ENCODE data around the gene SPRED3. TPM values are rescaled to one million over a fixed set of nuclear protein-coding genes. Genes with fewer than 3 reads are reported as not detected.

Gene SPRED3
- total and polyA plus RNA-seq, 2 donors (not counting 1 experiment from before 2014, with no cell fraction given), result 1.1 to 1.7 TPM

GRCh38 chr19:38376576-38376975 lies 11.9 kb upstream of the SPRED3 start:
- H3K79me2 ChIP-seq (ENCODE audit: control insufficient read depth, insufficient read depth, low read length), result peaks cover 45% of the 10 kb centered on the region
- ChIA-PET POLR2A (interaction anchor here (0.5 to 1.4 kb wide), 3 partner anchors 9 to 162 kb away, joined by 4 to 11 read pairs (median 5); partner anchors contain the start of gene GGN), CTCF (interaction anchor here (0.7 to 1.5 kb wide), 4 partner anchors 26 to 554 kb away, joined by 3 to 5 read pairs (median 4); partner anchors contain the start of genes EIF3K, FAM98C, MRPS12 and SARS2)
- H3K27ac ChIP-seq (ENCODE audit: low read length in 2 of 2), result no peak overlapping the region
- H3K9ac ChIP-seq (ENCODE audit: low read length), result no peak overlapping the region
- peaks cover 0 to 9% (median 0%) of the 10 kb centered on the region in 4 experiments for H3K27me3 ChIP-seq (replicated peaks in 1 of 4; ENCODE audit: control extremely low read depth in 1 of 4, control insufficient read depth in 3 of 4, insufficient read depth in 4 of 4, low read length in 3 of 4)
- ATAC-seq (ENCODE audit: low read depth), result no peak
- H3K9me3 Mint-ChIP-seq (ENCODE audit: insufficient read depth), result no peaks in the 10 kb centered on the region
- H2AFZ ChIP-seq (ENCODE audit: insufficient read depth, low read depth, low read length, poor library complexity, severe bottlenecking), result no peak overlapping the region
- intact Hi-C loops (cut with micrococcal nuclease), result no loop called here
- TF ChIP-seq CTCF (IDR thresholded peaks at IDR 0.05), result no peak
- no peak for TF ChIP-seq EZH2 (IDR thresholded peaks at IDR 0.05; ENCODE audit: borderline replicate concordance, insufficient read depth, low read depth, low read length, poor library complexity, severe bottlenecking)
- no peaks in the 10 kb centered on the region for H3K9me3 ChIP-seq (ENCODE audit: control extremely low read depth in 1 of 3, control insufficient read depth in 2 of 3, insufficient read depth in 1 of 3, low read length in 2 of 3)
- H3K4me1 Mint-ChIP-seq, result peaks cover 26% of the 10 kb centered on the region
- H4K20me1 ChIP-seq (ENCODE audit: control insufficient read depth, insufficient read depth, low read length, poor library complexity, severe bottlenecking), result peaks cover 66% of the 10 kb centered on the region
- H3K4me2 ChIP-seq (replicated peaks; ENCODE audit: low read depth, low read length, poor library complexity, severe bottlenecking), result peak overlapping the region; percentile 85
- peaks cover 0 to 35% of the 10 kb centered on the region in 2 experiments for H3K36me3 ChIP-seq (replicated peaks in 1 of 2; ENCODE audit: control extremely low read depth in 1 of 2, control insufficient read depth in 1 of 2, extremely low read depth in 1 of 2, insufficient read depth in 2 of 2, low read length in 1 of 2)
- peaks cover 17 to 26% of the 10 kb centered on the region in 2 donors for H3K4me1 ChIP-seq (ENCODE audit: control insufficient read depth in 2 of 2, insufficient read depth in 2 of 2, low read length in 2 of 2)
- peak overlapping the region; percentile 82 for H3K4me3 Mint-ChIP-seq
- H3K4me3 ChIP-seq (ENCODE audit: control extremely low read depth in 1 of 5, extremely low read depth in 1 of 5, insufficient read depth in 1 of 5, low read depth in 2 of 5, low read length in 4 of 5), result no peak overlapping the region
- peak overlapping the region; percentile 20 for H3K27ac Mint-ChIP-seq
- no peaks in the 10 kb centered on the region for H3K27me3 Mint-ChIP-seq
- 96% methylated on average over 3 of the region's 3 CpGs for WGBS (ENCODE audit: insufficient coverage)
- no peak for DNase-seq

- no peak overlapping the region for H3K4me3 ChIP-seq (ENCODE audit: control extremely low read depth in 1 of 5, extremely low read depth in 1 of 5, insufficient read depth in 1 of 5, low read depth in 2 of 5, low read length in 4 of 5)
- no peaks in the 10 kb centered on the region for H3K9me3 Mint-ChIP-seq (ENCODE audit: insufficient read depth)
- TF ChIP-seq CTCF (IDR thresholded peaks at IDR 0.05), result no peak
- TF ChIP-seq EZH2 (IDR thresholded peaks at IDR 0.05; ENCODE audit: borderline replicate concordance, insufficient read depth, low read depth, low read length, poor library complexity, severe bottlenecking), result no peak
- ATAC-seq (ENCODE audit: low read depth) (no peak), DNase-seq (no peak)
- ChIA-PET POLR2A (interaction anchor here (0.7 to 1.4 kb wide), 2 partner anchors 11 to 148 kb away, joined by 5 to 6 read pairs; partner anchors contain the start of gene GGN), CTCF (interaction anchor here (0.7 to 1.4 kb wide), 2 partner anchors 242 to 479 kb away, joined by 3 to 4 read pairs; partner anchors contain the start of gene EIF3K)
- no peak overlapping the region for H3K4me2 ChIP-seq (replicated peaks; ENCODE audit: low read depth, low read length, poor library complexity, severe bottlenecking)
- H3K4me3 Mint-ChIP-seq, result peak overlapping the region; percentile 82
- H3K36me3 ChIP-seq (replicated peaks in 1 of 2; ENCODE audit: control extremely low read depth in 1 of 2, control insufficient read depth in 1 of 2, extremely low read depth in 1 of 2, insufficient read depth in 2 of 2, low read length in 1 of 2), result peaks cover 0 to 40% of the 10 kb centered on the region in 2 experiments
- peaks cover 67% of the 10 kb centered on the region for H4K20me1 ChIP-seq (ENCODE audit: control insufficient read depth, insufficient read depth, low read length, poor library complexity, severe bottlenecking)
- H3K9me3 ChIP-seq (ENCODE audit: control extremely low read depth in 1 of 3, control insufficient read depth in 2 of 3, insufficient read depth in 1 of 3, low read length in 2 of 3), result no peaks in the 10 kb centered on the region
- no peak overlapping the region for H3K9ac ChIP-seq (ENCODE audit: low read length)
- H3K27me3 Mint-ChIP-seq, result no peaks in the 10 kb centered on the region
- peaks cover 17 to 26% of the 10 kb centered on the region in 2 donors for H3K4me1 ChIP-seq (ENCODE audit: control insufficient read depth in 2 of 2, insufficient read depth in 2 of 2, low read length in 2 of 2)
- peaks cover 26% of the 10 kb centered on the region for H3K4me1 Mint-ChIP-seq
- 100% methylated on average over 3 of the region's 4 CpGs for WGBS (ENCODE audit: insufficient coverage)
- H2AFZ ChIP-seq (ENCODE audit: insufficient read depth, low read depth, low read length, poor library complexity, severe bottlenecking), result no peak overlapping the region
- peaks cover 45% of the 10 kb centered on the region for H3K79me2 ChIP-seq (ENCODE audit: control insufficient read depth, insufficient read depth, low read length)
- intact Hi-C loops (cut with micrococcal nuclease), result no loop called here
- no peak overlapping the region for H3K27ac ChIP-seq (ENCODE audit: low read length in 2 of 2)
- H3K27me3 ChIP-seq (replicated peaks in 1 of 4; ENCODE audit: control extremely low read depth in 1 of 4, control insufficient read depth in 3 of 4, insufficient read depth in 4 of 4, low read length in 3 of 4), result peaks cover 0 to 9% (median 0%) of the 10 kb centered on the region in 4 experiments
- peak overlapping the region; percentile 20 for H3K27ac Mint-ChIP-seq
These were observed 11.4 kb upstream of the SPRED3 start for GRCh38 chr19:38377052-38377451.

All from B cell (primary cell).